Vagina (tissue), 1 donor: ENCODE results near the gene BCL2L2. TPM values are rescaled to one million over a fixed set of nuclear protein-coding genes. Genes with fewer than 3 reads are reported as not detected.

Experiments
- small RNA-seq: library from RNA; depleted of rRNA; stranded (forward); fragments of <200 nt; gene quantifications from one replicate; pipeline ENCODE3, GENCODE V24; 2016
- total RNA-seq: library from RNA; depleted of rRNA; stranded (reverse); fragments of >200 nt; gene quantifications from one replicate; pipeline ENCODE4 v1.2.3, GENCODE V29; 2016

BCL2L2 gene
- total RNA-seq, 1 donor from 2014 or later = 31.7 TPM

Small RNA genes lying within 50 kb of the gene (small RNA-seq; reads per million reads assigned to genes)
- not detected for gene RNU6-1046P

Other genes with a start within 250 kb of the BCL2L2 start
- 5.4 TPM for gene CDH24, start 249.3 kb upstream of the BCL2L2 start, total RNA-seq
- gene ACIN1, start 211.7 kb upstream of the BCL2L2 start, total RNA-seq = 121 TPM
- 13.8 TPM for gene C14orf119, start 211.3 kb upstream of the BCL2L2 start, total RNA-seq
- gene CIROP, start 201.8 kb upstream of the BCL2L2 start, total RNA-seq = not detected
- not detected for gene CEBPE, start 187.6 kb upstream of the BCL2L2 start, total RNA-seq
- gene SLC7A8, start 123.2 kb upstream of the BCL2L2 start, total RNA-seq = 68.5 TPM
- not detected for gene RNF212B, start 68.9 kb upstream of the BCL2L2 start, total RNA-seq
- 13.5 TPM for gene HOMEZ, start 20.7 kb upstream of the BCL2L2 start, total RNA-seq
- gene PPP1R3E, start 4.0 kb upstream of the BCL2L2 start, total RNA-seq = 8.6 TPM
- 66.0 TPM for gene PABPN1, start 14.6 kb downstream of the BCL2L2 start, total RNA-seq
- gene SLC22A17, start 46.1 kb downstream of the BCL2L2 start, total RNA-seq = 37.8 TPM
- 32.4 TPM for gene EFS, start 58.3 kb downstream of the BCL2L2 start, total RNA-seq
- gene IL25, start 66.0 kb downstream of the BCL2L2 start, total RNA-seq = not detected
- not detected for gene CMTM5, start 70.2 kb downstream of the BCL2L2 start, total RNA-seq
- gene MYH6, start 101.4 kb downstream of the BCL2L2 start, total RNA-seq = not detected
- gene MYH7, start 128.8 kb downstream of the BCL2L2 start, total RNA-seq = not detected
- gene NGDN, start 162.9 kb downstream of the BCL2L2 start, total RNA-seq = 47.1 TPM
- gene ZFHX2, start 244.9 kb downstream of the BCL2L2 start, total RNA-seq = 0.74 TPM
- 15.0 TPM for gene THTPA, start 249.4 kb downstream of the BCL2L2 start, total RNA-seq